H7 (cell line): Measurements from ENCODE around the gene IL12B. TPM values are rescaled to one million over a fixed set of nuclear protein-coding genes. Genes with fewer than 3 reads are reported as not detected.
"Not testable (repeated sequence)": the region's sequence is repeated elsewhere in the genome, so short reads cannot be mapped to it uniquely, and the experiment has no call there.

Experiments used
- DNase-seq: peaks from one replicate; pipeline ENCODE4 v3.0.0; 2012
- H3K27me3 ChIP-seq: 2 replicates; pipeline ENCODE4 v1.6.0; 2011; ENCODE audit warnings: mild to moderate bottlenecking, low read length; ENCODE audit not compliant: control insufficient read depth, insufficient read depth
- H3K36me3 ChIP-seq: replicated peaks from 2 replicates; pipeline ENCODE4 v1.5.1; 2011; ENCODE audit warnings: low read length; ENCODE audit not compliant: control insufficient read depth, insufficient read depth
- H3K4me3 ChIP-seq: 2 replicates; pipeline ENCODE4 v1.5.1; 2011; ENCODE audit warnings: low read depth, mild to moderate bottlenecking, control low read depth, low read length, moderate library complexity; ENCODE audit not compliant: insufficient read depth
- total RNA-seq: library from RNA; depleted of rRNA; stranded (reverse); fragments of >200 nt; shearing (Covaris generic); gene quantifications from 2 replicates; pipeline ENCODE4 v1.2.3, GENCODE V29; 2014; rRNA removed

Gene IL12B
- not detected in 2 replicates for total RNA-seq

DNA sequence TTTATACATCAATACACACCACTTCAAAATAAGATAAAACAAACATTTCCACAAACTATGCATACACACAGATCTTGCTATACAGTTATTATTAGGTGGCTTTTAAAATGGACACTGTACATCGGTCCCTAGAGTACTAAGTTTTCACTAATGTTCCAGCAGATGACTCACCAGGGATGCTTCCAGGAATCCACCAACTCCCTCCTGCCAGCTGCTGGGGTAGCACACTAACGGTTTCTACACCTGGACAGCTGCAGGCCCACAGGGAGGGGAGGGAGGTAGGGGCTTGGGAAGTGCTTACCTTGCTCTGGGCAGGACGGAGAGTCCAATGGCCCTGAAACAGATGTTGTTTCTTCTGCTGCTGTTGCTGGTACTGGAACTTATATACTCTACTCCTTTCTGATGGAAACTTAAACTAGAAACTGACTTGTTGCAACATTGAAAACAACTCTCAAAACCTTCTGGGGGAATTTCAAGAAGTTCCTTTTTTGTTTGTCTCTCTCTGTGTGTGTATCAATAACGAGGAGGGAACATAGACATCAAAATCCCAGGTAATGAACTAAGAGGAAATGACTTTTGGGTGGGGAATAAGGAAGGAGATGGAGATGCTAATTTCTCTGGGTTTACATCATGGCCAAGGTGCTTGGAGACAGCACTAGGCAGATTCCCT is at the start of gene IL12B:
TSS of gene IL12B (minus strand) at position 357 of the 670 bp plus-strand sequence. CDS start 3,705 bp downstream, outside the sequence.
- H3K4me3 ChIP-seq: peak within 1 kb of the TSS; percentile 51; the same call in 1 of the 2 replicates
- no peak for DNase-seq
- H3K27me3 ChIP-seq: no peaks in the 10 kb centered on the region

GRCh38 chr5:159377653-159378052 is 47.4 kb upstream of the IL12B start:
- Histone ChIP-seq H3K36me3 (no peaks in the 10 kb centered on the region), H3K4me3 (no peak overlapping the region), H3K27me3 (no peaks in the 10 kb centered on the region)
- no peak for DNase-seq

More for the DNA sequence above, at the start of gene IL12B:
- no peaks in the 10 kb centered on the region for H3K36me3 ChIP-seq

DNA sequence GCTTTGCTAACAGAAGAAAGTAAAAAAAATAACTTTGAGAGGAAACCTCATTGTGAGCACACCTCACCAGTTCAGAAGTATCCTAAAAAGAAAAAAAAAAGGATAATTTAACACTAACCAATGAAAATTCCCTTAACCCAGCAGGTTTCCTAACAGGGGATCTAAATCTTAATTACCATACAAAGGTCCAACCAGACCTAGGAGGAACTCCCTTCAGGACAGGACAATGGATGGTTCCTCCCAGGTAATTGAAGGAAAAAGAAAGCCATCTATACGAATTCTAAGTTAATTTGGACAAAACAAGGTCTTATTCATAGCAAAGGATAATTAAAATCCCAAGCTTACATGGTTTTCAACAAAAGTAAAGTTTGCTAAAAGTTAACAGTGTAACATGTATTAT is 37.6 kb upstream of the IL12B start:
- H3K27me3 ChIP-seq, DNase-seq, H3K36me3 ChIP-seq, H3K4me3 ChIP-seq: not testable (repeated sequence)

- not testable (repeated sequence) for DNase-seq, H3K36me3 ChIP-seq, H3K27me3 ChIP-seq, H3K4me3 ChIP-seq
These were observed 36.5 kb upstream of the IL12B start for GRCh38 chr5:159366776-159367175.

- no peak for DNase-seq
- Histone ChIP-seq H3K36me3 (no peaks in the 10 kb centered on the region), H3K4me3 (no peak overlapping the region), H3K27me3 (no peaks in the 10 kb centered on the region)
These were observed 31.9 kb upstream of the IL12B start for GRCh38 chr5:159362220-159362619.

DNA sequence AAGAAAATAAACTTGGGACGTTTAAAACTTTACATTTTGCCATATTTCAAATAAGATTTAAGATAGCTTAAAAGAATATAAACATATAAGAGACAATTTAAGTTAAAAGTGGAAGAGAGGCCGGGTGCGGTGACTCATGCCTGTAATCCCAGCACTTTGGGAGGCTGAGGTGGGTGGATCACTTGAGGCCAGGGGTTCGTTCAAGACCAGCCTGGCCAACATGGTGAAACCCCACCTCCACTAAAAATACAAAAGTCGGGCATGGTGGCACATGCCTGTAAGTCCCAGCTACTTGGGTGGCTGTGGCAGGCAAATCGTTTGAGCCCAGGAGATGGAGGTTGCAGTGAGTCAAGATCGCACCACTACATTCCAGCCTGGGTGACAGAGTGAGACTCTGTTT is 29.6 kb upstream of the IL12B start:
- not testable (repeated sequence) for H3K36me3 ChIP-seq, H3K27me3 ChIP-seq, H3K4me3 ChIP-seq, DNase-seq

DNA sequence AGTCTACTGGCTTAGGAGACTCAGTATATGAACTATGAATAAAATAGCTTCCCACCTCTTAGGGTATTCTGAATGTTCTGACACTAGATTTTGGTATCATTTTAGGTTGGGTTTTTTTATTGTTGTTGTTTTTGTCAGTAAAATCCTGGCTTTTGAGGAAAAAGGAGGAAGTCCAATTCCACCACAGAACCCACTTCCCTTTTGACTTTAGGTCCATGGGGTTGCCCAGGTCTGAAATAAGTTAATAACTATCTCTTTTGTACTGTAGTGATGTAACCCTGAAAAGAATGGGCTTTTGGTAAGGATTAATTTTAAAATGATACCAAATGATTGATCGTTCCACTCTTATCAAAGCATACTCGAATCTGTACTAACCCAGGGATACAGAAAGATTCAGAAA is 29.1 kb upstream of the IL12B start:
- Histone ChIP-seq H3K36me3 (no peaks in the 10 kb centered on the region), H3K4me3 (no peak overlapping the region), H3K27me3 (no peaks in the 10 kb centered on the region)
- DNase-seq: no peak

- H3K27me3 ChIP-seq: no peaks in the 10 kb centered on the region
- H3K36me3 ChIP-seq: no peaks in the 10 kb centered on the region
- H3K4me3 ChIP-seq: no peak overlapping the region
- no peak for DNase-seq
These were observed 23.5 kb upstream of the IL12B start for GRCh38 chr5:159353661-159354252.

DNA sequence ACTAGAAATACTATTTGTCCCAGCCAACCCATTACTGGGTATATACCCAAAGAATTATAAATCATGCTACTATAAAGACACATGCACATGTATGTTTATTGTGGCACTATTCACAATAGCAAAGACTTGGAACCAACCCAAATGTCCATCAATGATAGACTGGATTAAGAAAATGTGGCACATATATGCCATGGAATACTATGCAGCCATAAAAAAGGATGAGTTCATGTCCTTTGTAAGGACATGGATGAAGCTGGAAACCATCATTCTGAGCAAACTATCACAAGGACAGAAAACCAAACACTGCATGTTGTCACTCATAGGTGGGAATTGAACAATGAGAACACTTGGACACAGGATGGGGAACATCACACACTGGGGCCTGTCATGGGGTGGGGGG is 20.4 kb upstream of the IL12B start:
- not testable (repeated sequence) for H3K27me3 ChIP-seq, H3K4me3 ChIP-seq, H3K36me3 ChIP-seq, DNase-seq

DNA sequence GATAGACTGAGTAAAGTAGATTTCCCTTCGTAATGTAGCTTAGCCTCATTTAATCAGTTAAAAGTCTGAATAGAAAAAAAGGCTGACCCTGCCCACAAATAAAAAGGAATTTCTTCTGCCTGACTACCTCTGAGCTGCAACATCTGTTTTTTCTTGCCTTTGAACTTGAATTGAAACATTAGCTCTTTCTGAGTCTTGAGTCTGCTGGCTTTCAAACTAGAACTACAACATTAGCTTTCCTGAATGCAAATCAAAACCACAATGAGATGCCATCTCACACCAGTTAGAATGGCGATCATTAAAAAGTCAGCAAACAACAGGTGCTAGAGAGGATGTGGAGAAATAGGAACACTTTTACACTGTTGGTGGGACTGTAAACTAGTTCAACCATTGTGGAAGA is 19.9 kb upstream of the IL12B start:
- H3K27me3 ChIP-seq, H3K4me3 ChIP-seq, H3K36me3 ChIP-seq, DNase-seq: not testable (repeated sequence)

DNA sequence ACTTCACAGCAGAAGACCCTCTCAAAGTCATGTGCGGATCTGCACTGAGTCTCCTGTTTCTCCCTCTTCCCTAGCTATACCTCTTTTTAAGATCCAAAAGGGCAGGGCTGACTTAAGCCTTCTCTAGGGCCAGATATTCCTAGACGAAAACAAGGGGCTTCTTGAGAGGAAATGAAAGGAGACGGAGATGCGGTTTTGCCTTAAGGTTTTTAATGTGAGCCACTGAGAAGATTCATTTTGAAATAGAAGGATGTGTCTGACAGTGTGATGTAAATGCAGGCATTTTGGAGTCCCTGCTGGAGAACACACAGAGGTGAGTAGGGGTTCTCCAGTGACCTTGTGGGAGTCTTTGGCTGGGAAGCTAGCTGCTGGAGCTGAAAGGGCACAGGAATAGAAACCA is 15.6 kb upstream of the IL12B start:
- Histone ChIP-seq H3K27me3 (no peaks in the 10 kb centered on the region), H3K4me3 (no peak overlapping the region), H3K36me3 (no peaks in the 10 kb centered on the region)
- no peak for DNase-seq

DNA sequence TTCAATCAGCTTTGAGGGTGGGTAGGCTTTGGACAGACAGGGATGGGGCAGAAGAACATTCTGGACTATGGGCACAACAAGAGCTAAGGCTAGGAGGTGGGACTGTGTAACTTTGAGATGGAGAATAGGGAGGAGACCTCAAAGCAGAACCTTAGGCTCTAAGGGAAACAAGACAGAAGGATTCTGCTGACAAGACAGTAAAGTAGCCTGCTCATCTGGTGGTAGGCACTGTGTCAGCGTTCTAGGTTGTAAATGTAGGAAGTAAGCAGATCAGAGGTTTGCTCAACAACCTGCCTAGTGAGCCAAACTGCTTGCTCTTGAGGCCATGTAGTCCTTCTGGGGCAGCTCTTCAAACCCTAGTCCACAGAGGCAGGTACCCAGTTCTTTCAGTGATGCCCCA is 15.0 kb upstream of the IL12B start:
- Histone ChIP-seq H3K4me3 (no peak overlapping the region), H3K27me3 (no peaks in the 10 kb centered on the region), H3K36me3 (no peaks in the 10 kb centered on the region)
- no peak for DNase-seq

GRCh38 chr5:159343295-159344094 is 13.2 kb upstream of the IL12B start:
- H3K36me3 ChIP-seq: no peaks in the 10 kb centered on the region
- DNase-seq: no peak
- no peak overlapping the region for H3K4me3 ChIP-seq
- no peaks in the 10 kb centered on the region for H3K27me3 ChIP-seq

GRCh38 chr5:159342840-159343239 is 12.6 kb upstream of the IL12B start:
- Histone ChIP-seq H3K36me3 (no peaks in the 10 kb centered on the region), H3K4me3 (no peak overlapping the region), H3K27me3 (no peaks in the 10 kb centered on the region)
- no peak for DNase-seq

DNA sequence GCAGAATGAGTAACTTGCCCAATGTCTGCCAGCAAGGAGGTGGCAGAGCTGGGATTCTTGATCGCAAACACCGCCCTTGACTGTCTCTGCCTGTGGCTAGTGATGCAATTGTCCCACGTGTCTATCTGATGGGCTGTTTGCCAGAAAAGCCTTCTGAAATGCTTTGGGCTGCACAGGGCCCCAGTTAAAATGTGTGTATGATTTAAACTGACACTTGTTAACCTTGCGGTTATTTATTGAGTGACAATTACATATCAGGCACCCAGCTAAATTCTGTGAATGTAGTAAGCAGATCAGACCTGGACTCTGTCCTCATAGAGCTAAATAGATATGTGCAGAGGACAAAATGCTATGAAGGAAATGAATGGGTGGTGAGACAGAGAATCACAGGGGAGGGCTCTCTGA is 11.6 kb upstream of the IL12B start:
- Histone ChIP-seq H3K4me3 (no peak overlapping the region), H3K36me3 (no peaks in the 10 kb centered on the region), H3K27me3 (no peaks in the 10 kb centered on the region)
- DNase-seq: no peak
